ENCODE data around the gene MICAL2. TPM values are rescaled to one million over a fixed set of nuclear protein-coding genes. Genes with fewer than 3 reads are reported as not detected.

Gene MICAL2
- total RNA-seq, 1 donor from 2014 or later: 10.0 TPM

GRCh38 chr11:12279672-12280108 is 169.3 kb downstream of the MICAL2 start:
- Mint-ChIP-seq H3K27me3 (peaks cover 6% of the 10 kb centered on the region), H3K36me3 (ENCODE audit: insufficient read depth) (no peaks in the 10 kb centered on the region), H3K4me3 (ENCODE audit: low read depth) (no peak overlapping the region), H3K9me3 (ENCODE audit: low read depth) (no peaks in the 10 kb centered on the region), H3K4me1 (ENCODE audit: low read depth) (peaks cover 30% of the 10 kb centered on the region), H3K27ac (no peak overlapping the region)
- no peak for DNase-seq (ENCODE audit: low spot score, unreplicated experiment)
- no peak for TF ChIP-seq CTCF (IDR thresholded peaks at IDR 0.05; ENCODE audit: unreplicated experiment)

- Mint-ChIP-seq H3K27me3 (peaks cover 6% of the 10 kb centered on the region), H3K4me3 (ENCODE audit: low read depth) (no peak overlapping the region), H3K4me1 (ENCODE audit: low read depth) (peaks cover 27% of the 10 kb centered on the region), H3K36me3 (ENCODE audit: insufficient read depth) (no peaks in the 10 kb centered on the region), H3K27ac (peak overlapping the region; percentile 83), H3K9me3 (ENCODE audit: low read depth) (no peaks in the 10 kb centered on the region)
- DNase-seq (ENCODE audit: low spot score, unreplicated experiment): no peak
- no peak for TF ChIP-seq CTCF (IDR thresholded peaks at IDR 0.05; ENCODE audit: unreplicated experiment)
Observed at GRCh38 chr11:12280199-12280837, 169.9 kb downstream of the MICAL2 start.

GRCh38 chr11:12280838-12281565 is 170.6 kb downstream of the MICAL2 start:
- DNase-seq (ENCODE audit: low spot score, unreplicated experiment): no peak
- TF ChIP-seq CTCF (IDR thresholded peaks at IDR 0.05; ENCODE audit: unreplicated experiment): no peak
- Mint-ChIP-seq H3K27ac (no peak overlapping the region), H3K4me3 (ENCODE audit: low read depth) (no peak overlapping the region), H3K9me3 (ENCODE audit: low read depth) (no peaks in the 10 kb centered on the region), H3K27me3 (peaks cover 6% of the 10 kb centered on the region), H3K4me1 (ENCODE audit: low read depth) (peaks cover 27% of the 10 kb centered on the region), H3K36me3 (ENCODE audit: insufficient read depth) (no peaks in the 10 kb centered on the region)

- Mint-ChIP-seq H3K4me1 (ENCODE audit: low read depth) (peaks cover 19% of the 10 kb centered on the region), H3K27ac (no peak overlapping the region), H3K27me3 (peaks cover 6% of the 10 kb centered on the region), H3K9me3 (ENCODE audit: low read depth) (no peaks in the 10 kb centered on the region), H3K36me3 (ENCODE audit: insufficient read depth) (no peaks in the 10 kb centered on the region), H3K4me3 (ENCODE audit: low read depth) (no peak overlapping the region)
- DNase-seq (ENCODE audit: low spot score, unreplicated experiment): peak; percentile 82
- TF ChIP-seq CTCF (IDR thresholded peaks at IDR 0.05; ENCODE audit: unreplicated experiment): peak; percentile 98
Observed at GRCh38 chr11:12281571-12282478, 171.4 kb downstream of the MICAL2 start.

GRCh38 chr11:12282676-12283075 is 172.3 kb downstream of the MICAL2 start:
- Mint-ChIP-seq H3K27me3 (peaks cover 6% of the 10 kb centered on the region), H3K36me3 (ENCODE audit: insufficient read depth) (no peaks in the 10 kb centered on the region), H3K4me3 (ENCODE audit: low read depth) (no peak overlapping the region), H3K27ac (no peak overlapping the region), H3K4me1 (ENCODE audit: low read depth) (peaks cover 16% of the 10 kb centered on the region), H3K9me3 (ENCODE audit: low read depth) (no peaks in the 10 kb centered on the region)
- TF ChIP-seq CTCF (IDR thresholded peaks at IDR 0.05; ENCODE audit: unreplicated experiment): no peak
- DNase-seq (ENCODE audit: low spot score, unreplicated experiment): no peak
